ENCODE measurements around the gene SIRT7.

SIRT7 gene

GRCh38 chr17:81932333-81932983, 14.5 kb upstream of the SIRT7 start:
- Histone ChIP-seq H3K27ac (replicated peaks) (no peak overlapping the region), H3K27me3 (ENCODE audit: insufficient read depth, poor library complexity, severe bottlenecking) (no peaks in the 10 kb centered on the region), H3K4me3 (replicated peaks; ENCODE audit: insufficient read depth, low read length) (no peak overlapping the region)
- no peak for DNase-seq (ENCODE audit: low read depth in 1 of 2, low spot score in 1 of 2)
- TF ChIP-seq POLR2AphosphoS5 (IDR thresholded peaks at IDR 0.05; ENCODE audit: low read depth): no peak
- TF ChIP-seq SPI1 (IDR thresholded peaks at IDR 0.05; ENCODE audit: borderline replicate concordance, low read depth): no peak
- no peak for TF ChIP-seq CTCF (IDR thresholded peaks at IDR 0.05; ENCODE audit: insufficient read depth, low read length)
- TF ChIP-seq REST (IDR thresholded peaks at IDR 0.05; ENCODE audit: insufficient replicate concordance, low read depth): no peak
- no peak for TF ChIP-seq GABPA (IDR thresholded peaks at IDR 0.05; ENCODE audit: low read depth)

GRCh38 chr17:81931557-81932332, 13.8 kb upstream of the SIRT7 start:
- no peaks in the 10 kb centered on the region for H3K27me3 ChIP-seq (ENCODE audit: insufficient read depth, poor library complexity, severe bottlenecking)
- no peak overlapping the region for H3K27ac ChIP-seq (replicated peaks)
- TF ChIP-seq SPI1 (IDR thresholded peaks at IDR 0.05; ENCODE audit: borderline replicate concordance, low read depth): no peak
- no peak for TF ChIP-seq REST (IDR thresholded peaks at IDR 0.05; ENCODE audit: insufficient replicate concordance, low read depth)
- no peak for TF ChIP-seq CTCF (IDR thresholded peaks at IDR 0.05; ENCODE audit: insufficient read depth, low read length)
- no peak for TF ChIP-seq POLR2AphosphoS5 (IDR thresholded peaks at IDR 0.05; ENCODE audit: low read depth)
- no peak for TF ChIP-seq GABPA (IDR thresholded peaks at IDR 0.05; ENCODE audit: low read depth)
- no peak overlapping the region for H3K4me3 ChIP-seq (replicated peaks; ENCODE audit: insufficient read depth, low read length)
- DNase-seq (ENCODE audit: low read depth in 1 of 2, low spot score in 1 of 2): no peak

GRCh38 chr17:81931189-81931556, 13.2 kb upstream of the SIRT7 start:
- TF ChIP-seq CTCF (IDR thresholded peaks at IDR 0.05; ENCODE audit: insufficient read depth, low read length) (no peak), REST (IDR thresholded peaks at IDR 0.05; ENCODE audit: insufficient replicate concordance, low read depth) (no peak), GABPA (IDR thresholded peaks at IDR 0.05; ENCODE audit: low read depth) (no peak)
- no peak for DNase-seq (ENCODE audit: low read depth in 1 of 2, low spot score in 1 of 2)
- no peak overlapping the region for H3K27ac ChIP-seq (replicated peaks)
- H3K4me3 ChIP-seq (replicated peaks; ENCODE audit: insufficient read depth, low read length): no peak overlapping the region
- no peaks in the 10 kb centered on the region for H3K27me3 ChIP-seq (ENCODE audit: insufficient read depth, poor library complexity, severe bottlenecking)

All from HL-60 (cell line).